HEK293 (cell line): ENCODE data around the gene ADRA2B.

ENCODE experiments used
- BCL11A ChIP-seq: fragments of 450-650 bp; formaldehyde crosslinking; IDR thresholded peaks from 2 replicates; pipeline ENCODE4 v1.5.1; 2016; ENCODE audit warnings: low read depth, missing biosample characterization, missing genetic modification characterization
- CTCF ChIP-seq: fragments of 450-650 bp; formaldehyde crosslinking; IDR thresholded peaks from 2 replicates; pipeline ENCODE4 v1.5.1; 2016; ENCODE audit warnings: missing biosample characterization, missing genetic modification characterization
- PBX3 ChIP-seq: sonication (generic); formaldehyde crosslinking; IDR thresholded peaks from 2 replicates; pipeline ENCODE4 v1.8.1; 2022; ENCODE audit warnings: mild to moderate bottlenecking, moderate library complexity, missing genetic modification reagents
- ZBTB10 ChIP-seq: fragments of 450-650 bp; formaldehyde crosslinking; IDR thresholded peaks from 2 replicates; pipeline ENCODE4 v1.5.1; 2016; ENCODE audit warnings: missing biosample characterization, missing genetic modification characterization
- ZNF174 ChIP-seq: fragments of 450-650 bp; formaldehyde crosslinking; IDR thresholded peaks from 2 replicates; pipeline ENCODE4 v1.5.0; 2017; ENCODE audit warnings: missing biosample characterization, mild to moderate bottlenecking, missing genetic modification characterization
- ZNF18 ChIP-seq: fragments of 450-650 bp; formaldehyde crosslinking; IDR thresholded peaks from 2 replicates; pipeline ENCODE4 v1.5.1; 2016; ENCODE audit warnings: missing biosample characterization, missing genetic modification characterization
- ZNF645 ChIP-seq: fragments of 450-650 bp; formaldehyde crosslinking; IDR thresholded peaks from 2 replicates; pipeline ENCODE4; 2016; ENCODE audit warnings: missing biosample characterization, missing genetic modification characterization
- ZNF747 ChIP-seq: fragments of 450-650 bp; formaldehyde crosslinking; IDR thresholded peaks from 2 replicates; pipeline ENCODE4 v1.5.1; 2016; ENCODE audit warnings: missing biosample characterization, missing genetic modification characterization

GRCh38 chr2:96158554-96158940, 42.2 kb upstream of the ADRA2B start:
- TF ChIP-seq ZNF18 (tag by site-specific recombination) (no peak), BCL11A (no peak), ZNF747 (no peak), CTCF (tag by site-specific recombination) (no peak), ZBTB10 (tag by site-specific recombination) (no peak), ZNF174 (tag by site-specific recombination) (no peak), PBX3 (no peak), ZNF645 (no peak)
